Ishikawa (cell line): Measurements from ENCODE around the gene ZBTB5.

ENCODE experiments used
- CEBPB ChIP-seq: IDR thresholded peaks from 2 replicates; pipeline ENCODE4 v1.6.1; 2012
- CREB1 ChIP-seq: IDR thresholded peaks from 2 replicates; pipeline ENCODE4 v1.6.1; 2012; ENCODE audit warnings: low read depth
- EGR1 ChIP-seq: IDR thresholded peaks from 2 replicates; pipeline ENCODE4 v1.6.1; 2012
- EP300 ChIP-seq: IDR thresholded peaks from 2 replicates; pipeline ENCODE4 v1.6.1; 2012; ENCODE audit warnings: borderline replicate concordance
- MAX ChIP-seq: IDR thresholded peaks from 2 replicates; pipeline ENCODE4 v1.6.1; 2012
- NFIC ChIP-seq: IDR thresholded peaks from 2 replicates; pipeline ENCODE4 v1.6.1; 2012
- REST ChIP-seq: IDR thresholded peaks from 2 replicates; pipeline ENCODE4 v1.6.1; 2012; ENCODE audit warnings: low read depth, mild to moderate bottlenecking
- TAF1 ChIP-seq: IDR thresholded peaks from 2 replicates; pipeline ENCODE4 v1.6.1; 2012; ENCODE audit warnings: low read depth, mild to moderate bottlenecking
- YY1 ChIP-seq: IDR thresholded peaks from 2 replicates; pipeline ENCODE4 v1.6.1; 2012; ENCODE audit warnings: low read depth

- TF ChIP-seq MAX (no peak), CREB1 (no peak), NFIC (no peak), TAF1 (no peak), YY1 (no peak), REST (no peak), CEBPB (no peak), EP300 (no peak), EGR1 (no peak)
These were observed 65.9 kb downstream of the ZBTB5 start for GRCh38 chr9:37399336-37399735.
